ENCODE results near the gene DSN1.
A peak's percentile ranks its signal among the peaks of the same experiment; 100 is the strongest.

The DSN1 gene

DNA sequence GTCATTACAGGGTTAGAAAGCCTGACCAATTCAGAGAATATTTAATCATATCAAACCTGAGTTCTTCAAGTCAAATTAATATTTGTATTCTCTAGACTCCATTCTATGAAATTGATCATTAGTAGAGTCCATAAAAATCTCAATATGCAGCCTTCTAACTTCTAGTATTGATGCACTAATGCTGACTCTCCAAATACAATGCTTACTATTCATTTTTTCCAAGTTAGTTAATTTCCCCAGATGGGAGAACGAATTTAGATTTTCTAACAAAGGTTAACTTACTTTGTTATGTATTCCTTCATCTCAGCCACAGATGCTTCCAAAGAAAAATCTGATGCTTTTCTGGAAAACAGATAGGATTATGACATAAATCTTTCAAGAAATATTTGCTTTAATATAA, 15.3 kb downstream of the DSN1 start:
- no peak for DNase-seq (ENCODE audit: low read depth in 2 of 2, low spot score in 1 of 2)

DNA sequence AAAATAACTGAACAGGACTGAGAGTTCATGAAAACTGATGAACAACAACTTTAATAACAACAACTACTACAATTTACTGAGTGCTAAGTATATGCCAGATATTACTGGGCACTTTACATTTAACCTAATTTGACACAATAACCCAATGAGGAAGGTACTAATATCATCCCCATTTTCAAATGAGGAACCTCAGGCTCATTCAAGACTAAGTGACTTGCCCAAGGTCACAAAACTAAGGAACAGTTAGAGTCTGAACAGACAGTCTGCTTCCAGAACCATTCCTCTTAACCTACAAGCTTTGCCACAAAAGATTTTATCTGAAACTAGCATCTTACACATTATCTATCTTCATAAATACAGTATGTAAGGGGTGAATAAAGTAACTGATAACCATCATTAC, 17.1 kb downstream of the DSN1 start:
- no peak for DNase-seq (ENCODE audit: low read depth in 2 of 2, low spot score in 1 of 2)

DNA sequence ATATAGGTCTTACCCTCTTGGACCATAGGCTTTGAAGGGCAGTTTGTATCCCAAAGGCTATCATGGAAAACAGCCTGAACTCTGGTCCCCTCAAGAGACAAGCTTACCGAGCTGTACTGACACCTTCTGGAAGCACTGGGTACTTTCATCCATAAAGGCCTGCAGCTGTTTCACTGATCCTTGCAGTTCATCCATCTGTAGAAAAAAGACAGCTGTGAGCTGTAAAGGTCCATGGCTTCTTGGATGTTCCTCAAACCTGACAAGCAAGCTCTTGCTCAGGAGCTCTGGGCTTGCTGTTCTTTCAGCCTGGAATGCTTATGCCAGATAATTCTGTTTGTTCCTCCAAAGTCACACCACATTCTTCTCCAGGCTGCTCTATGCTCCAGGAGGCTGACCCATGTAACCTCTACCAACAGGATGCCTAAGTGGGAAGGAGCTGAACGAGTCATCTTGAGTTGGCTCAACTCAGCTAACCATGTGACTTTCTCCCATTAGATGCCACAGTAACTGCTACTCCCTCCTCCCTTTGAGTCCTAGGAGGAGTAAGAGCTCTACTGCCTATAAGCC, 18.8 kb downstream of the DSN1 start:
- DNase-seq (ENCODE audit: low read depth in 2 of 2, low spot score in 1 of 2), result no peak

DNA sequence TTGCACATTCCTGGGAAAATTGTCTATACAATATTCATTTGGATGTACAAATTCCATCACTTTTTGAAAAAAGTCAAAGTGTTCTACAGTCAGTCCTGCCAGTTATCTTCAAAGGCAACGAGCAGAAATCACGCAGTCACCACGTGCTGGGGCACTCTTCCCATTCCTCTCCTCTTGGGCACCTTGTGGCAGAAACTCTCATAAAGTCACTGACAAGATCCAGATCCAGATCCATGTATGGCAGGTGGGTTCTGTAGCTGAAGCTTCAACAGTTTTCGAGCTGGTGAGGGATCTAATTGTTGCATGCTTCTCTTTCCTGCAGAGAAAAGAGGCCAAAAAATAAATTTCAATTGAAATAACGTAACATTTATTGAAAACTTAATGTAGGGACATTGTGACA, 21.0 kb downstream of the DSN1 start:
- no peak for DNase-seq (ENCODE audit: low read depth in 2 of 2, low spot score in 1 of 2)

DNA sequence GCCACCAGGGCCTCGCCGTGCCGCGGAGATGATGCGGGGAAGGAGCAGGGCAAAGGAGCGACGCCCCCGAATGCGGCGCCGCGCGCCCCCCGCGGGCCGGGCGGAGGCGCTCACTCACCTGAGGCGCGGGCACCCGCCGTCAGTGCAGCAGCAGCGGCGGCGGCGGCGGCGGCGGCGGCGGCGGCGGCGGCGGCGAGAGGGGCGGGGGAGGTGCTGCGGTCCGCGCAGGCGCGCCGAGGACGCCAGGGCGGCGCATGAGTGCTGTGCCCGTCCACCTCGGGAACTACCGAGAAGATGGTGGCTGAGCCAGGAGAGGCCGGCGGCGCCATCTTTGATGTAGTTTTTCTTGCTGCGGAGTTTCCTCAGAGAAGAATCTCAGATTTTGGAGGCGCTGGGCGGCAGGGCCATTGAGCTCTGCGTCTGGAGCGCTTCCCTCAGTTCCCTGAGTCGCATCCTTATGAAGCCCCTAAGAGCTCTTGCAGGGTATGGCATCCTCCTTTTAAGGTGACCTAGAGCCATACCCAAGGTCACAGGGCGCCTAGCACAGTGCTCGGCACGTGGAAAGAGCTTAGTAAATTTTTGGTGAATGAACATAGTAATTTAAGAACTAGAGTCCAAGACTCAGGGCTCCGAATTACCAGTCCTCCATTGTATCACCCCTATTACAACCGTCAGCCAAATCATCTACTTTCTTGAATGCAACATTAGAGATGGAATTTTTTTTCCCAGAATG, 27.5 kb downstream of the DSN1 start, which contains the start of gene NDRG3:
NDRG3 (minus strand) TSS at position 164 of the 733 bp plus-strand sequence. CDS start 24,355 bp downstream, outside the sequence.
- peak; percentile 82 to 84 for DNase-seq (ENCODE audit: low read depth in 2 of 2, low spot score in 1 of 2)

DNA sequence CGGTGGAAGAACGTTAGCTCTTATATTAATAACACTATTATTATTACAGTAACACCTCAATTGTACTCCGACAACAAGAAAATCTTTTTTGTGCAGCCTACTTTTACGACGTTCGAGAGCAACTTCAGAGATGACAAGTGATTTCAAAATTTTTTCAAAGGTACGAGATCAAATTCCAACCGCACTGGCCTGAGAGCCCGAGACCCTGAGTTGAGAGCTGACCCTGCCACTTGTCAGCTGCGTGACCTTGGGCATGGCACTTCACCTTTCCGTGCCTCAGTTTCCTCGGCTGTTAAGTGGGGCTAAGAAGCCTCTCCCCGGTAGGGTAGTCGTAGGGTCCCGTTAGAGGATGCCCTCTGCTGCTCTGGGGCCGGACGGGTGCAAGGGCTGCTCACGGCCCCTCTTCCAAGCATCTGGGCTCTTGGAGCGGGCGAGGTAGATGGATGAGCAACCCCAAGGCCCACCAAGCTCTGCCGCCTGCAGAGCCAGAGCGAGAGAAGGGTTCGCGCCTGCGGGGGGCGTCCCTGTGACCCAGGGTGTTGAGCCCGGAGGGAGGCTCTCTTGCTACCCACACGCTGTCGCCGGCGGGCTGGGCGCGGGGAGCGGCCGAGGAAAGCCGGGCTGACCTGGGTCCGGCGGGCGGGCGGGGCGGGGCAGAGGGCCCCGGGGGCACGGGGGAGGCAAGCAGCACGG, 28.2 kb downstream of the DSN1 start:
- no peak for DNase-seq (ENCODE audit: low read depth in 2 of 2, low spot score in 1 of 2)

- DNase-seq (ENCODE audit: low read depth in 2 of 2, low spot score in 1 of 2), result no peak
Observed at GRCh38 chr20:36744764-36745191, 28.8 kb downstream of the DSN1 start.

DNA sequence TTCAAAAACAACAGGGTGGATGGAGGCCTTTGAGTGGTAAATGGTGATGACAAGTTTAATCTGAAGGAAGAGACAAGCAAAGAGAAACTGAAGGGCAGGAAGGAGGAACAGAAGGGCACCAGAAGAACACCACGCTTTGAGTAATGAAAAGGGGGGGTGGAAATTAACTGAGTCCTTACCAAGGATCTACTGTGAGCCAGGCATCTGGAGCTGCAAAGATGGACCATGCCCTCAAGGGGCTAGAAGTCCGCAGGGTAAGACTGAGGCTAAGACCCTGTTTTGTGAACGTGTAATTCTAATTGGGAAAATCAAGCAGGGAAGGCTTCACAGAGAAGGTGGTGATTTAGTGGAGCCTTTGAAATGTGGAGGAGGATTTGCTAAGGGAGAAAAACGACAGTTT, 29.3 kb downstream of the DSN1 start:
- DNase-seq (ENCODE audit: low read depth in 2 of 2, low spot score in 1 of 2), result no peak

GRCh38 chr20:36742558-36742957, 31.0 kb downstream of the DSN1 start:
- no peak for DNase-seq (ENCODE audit: low read depth in 2 of 2, low spot score in 1 of 2)

DNA sequence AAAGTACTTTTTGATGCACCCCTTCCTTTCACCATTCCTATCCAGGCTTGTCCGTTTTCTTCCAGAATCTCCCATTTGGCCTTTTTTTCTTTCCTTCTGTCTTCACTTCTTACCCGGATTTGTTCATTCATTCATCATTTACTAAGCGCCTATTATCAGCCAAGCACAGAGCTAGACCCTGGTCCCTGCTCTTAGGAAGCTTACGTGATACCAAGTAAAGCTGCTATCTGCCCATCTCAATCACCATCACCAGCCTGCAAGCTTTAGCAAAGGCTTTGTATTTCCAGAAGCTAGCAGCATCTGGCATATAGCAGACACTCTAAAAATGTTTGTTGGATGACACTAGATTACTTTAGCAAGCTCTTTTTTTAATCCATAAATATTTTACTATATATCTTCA, 32.5 kb downstream of the DSN1 start:
- no peak for DNase-seq (ENCODE audit: low read depth in 2 of 2, low spot score in 1 of 2)

DNA sequence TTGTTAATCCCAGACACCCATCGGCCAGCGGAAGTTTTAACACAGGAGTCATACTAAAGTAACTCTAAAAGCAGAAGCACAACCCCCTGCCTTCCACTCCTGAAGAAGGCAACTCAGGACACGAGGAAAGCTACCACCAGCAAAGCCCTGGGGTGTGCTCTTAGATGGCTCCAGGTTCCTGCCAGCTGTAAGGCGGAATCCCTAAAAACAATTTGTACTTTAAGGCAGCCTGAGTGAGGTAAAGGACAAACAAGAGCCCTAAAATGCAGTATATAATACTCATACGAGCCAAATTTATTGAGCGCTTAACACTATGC, 36.4 kb downstream of the DSN1 start:
- no peak for DNase-seq (ENCODE audit: low read depth in 2 of 2, low spot score in 1 of 2)

DNA sequence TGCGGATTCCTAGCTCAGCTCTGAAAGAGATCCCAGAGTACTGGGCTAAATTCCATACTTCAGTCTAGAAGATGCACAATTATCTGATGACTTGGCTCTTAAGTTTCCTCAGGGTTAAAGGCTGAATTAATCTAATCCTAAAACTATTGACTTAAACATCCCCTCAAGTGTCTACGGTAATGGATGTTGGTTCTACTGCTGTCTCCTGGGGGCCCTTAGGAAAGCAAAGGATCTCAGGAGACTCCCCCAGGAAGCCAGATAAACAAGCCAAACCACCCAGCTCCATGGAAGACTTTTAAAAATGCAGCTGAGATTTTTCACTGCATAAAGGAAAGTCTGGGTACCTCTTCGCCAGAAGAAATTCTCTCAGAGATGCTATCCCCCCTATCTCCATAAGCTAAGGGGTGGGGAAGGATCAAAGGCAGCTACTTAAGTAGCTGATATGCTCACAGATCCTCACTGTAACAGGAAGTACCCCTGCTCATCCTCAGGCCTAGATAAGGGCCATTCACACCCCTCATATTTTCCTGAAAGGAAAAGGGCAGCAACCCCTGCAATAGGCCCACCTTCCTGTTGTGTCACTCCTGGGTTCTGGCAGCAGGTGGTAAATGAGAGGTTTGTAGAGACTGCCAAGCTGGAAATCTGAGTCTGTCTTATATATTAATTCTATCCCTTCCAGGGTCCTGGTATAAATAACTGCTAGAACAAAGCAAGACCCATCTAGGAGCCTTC, 36.9 kb downstream of the DSN1 start:
- DNase-seq (ENCODE audit: low read depth in 2 of 2, low spot score in 1 of 2), result no peak

- no peak for DNase-seq (ENCODE audit: low read depth in 2 of 2, low spot score in 1 of 2)
Observed at GRCh38 chr20:36732456-36732855, 41.1 kb downstream of the DSN1 start.

DNA sequence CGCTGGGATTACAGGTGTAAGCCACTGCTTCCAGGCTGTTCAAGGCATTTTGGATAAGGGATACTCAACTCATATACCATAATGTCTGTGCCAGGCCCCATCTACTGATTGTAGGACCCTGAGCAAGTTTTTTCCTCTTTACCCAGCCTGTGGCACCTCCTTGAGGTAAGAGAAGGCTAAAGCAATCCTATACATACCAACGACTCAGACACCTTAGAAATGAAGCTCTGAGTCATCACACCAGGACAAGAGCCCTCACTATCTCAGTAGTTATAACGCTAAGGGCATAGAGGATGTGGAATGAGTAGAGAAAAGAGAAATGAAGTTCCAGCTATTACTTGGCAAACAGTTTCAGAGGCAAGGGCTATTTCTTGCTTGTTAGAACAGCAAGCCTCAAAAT, 44.6 kb downstream of the DSN1 start:
- DNase-seq (ENCODE audit: low read depth in 2 of 2, low spot score in 1 of 2), result no peak

DNA sequence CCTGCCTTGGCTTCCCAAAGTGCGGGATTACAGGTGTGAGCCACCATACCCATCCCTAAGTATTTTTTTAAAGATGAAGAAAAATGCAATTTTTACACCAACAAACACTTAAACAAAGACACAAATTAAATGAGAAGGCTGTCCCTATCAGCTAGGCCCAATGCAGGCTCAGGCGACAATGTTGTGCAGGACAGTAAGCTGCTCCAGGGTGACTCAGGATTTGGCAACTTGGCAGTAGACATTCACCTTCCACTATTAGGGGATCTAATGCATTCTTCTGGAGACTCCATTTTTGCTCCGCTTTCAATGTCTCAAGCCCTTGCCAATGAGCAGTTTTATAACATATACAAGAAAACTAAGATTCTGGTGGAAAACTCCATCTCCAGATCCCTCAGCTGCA, 47.4 kb downstream of the DSN1 start:
- no peak for DNase-seq (ENCODE audit: low read depth in 2 of 2, low spot score in 1 of 2)

- no peak for DNase-seq (ENCODE audit: low read depth in 2 of 2, low spot score in 1 of 2)
Observed at GRCh38 chr20:36720510-36720909, 53.1 kb downstream of the DSN1 start.

DNA sequence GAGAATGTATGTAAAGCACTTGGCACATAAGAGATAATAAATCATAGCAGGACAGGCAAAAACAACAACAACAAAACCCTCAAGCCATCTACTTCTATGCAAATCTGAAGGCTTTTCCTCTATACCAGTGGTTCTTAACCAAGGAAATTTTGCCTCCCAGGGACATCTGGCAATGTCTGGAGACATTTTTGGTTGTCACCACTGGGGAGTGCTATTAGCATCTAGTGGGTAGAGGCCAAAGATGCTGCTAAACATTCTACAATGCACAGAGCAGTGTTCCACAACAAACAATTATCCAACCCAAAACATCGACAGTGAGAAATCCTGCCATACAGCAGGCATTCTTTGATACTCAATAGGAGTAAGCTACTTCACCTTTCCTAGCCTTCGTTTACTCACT, 55.9 kb downstream of the DSN1 start:
- no peak for DNase-seq (ENCODE audit: low read depth in 2 of 2, low spot score in 1 of 2)

GRCh38 chr20:36717021-36717420, 56.5 kb downstream of the DSN1 start:
- DNase-seq (ENCODE audit: low read depth in 2 of 2, low spot score in 1 of 2), result no peak

GRCh38 chr20:36712775-36713174, 60.8 kb downstream of the DSN1 start:
- DNase-seq (ENCODE audit: low read depth in 2 of 2, low spot score in 1 of 2), result no peak

GRCh38 chr20:36709126-36709525, 64.4 kb downstream of the DSN1 start:
- no peak for DNase-seq (ENCODE audit: low read depth in 2 of 2, low spot score in 1 of 2)

DNA sequence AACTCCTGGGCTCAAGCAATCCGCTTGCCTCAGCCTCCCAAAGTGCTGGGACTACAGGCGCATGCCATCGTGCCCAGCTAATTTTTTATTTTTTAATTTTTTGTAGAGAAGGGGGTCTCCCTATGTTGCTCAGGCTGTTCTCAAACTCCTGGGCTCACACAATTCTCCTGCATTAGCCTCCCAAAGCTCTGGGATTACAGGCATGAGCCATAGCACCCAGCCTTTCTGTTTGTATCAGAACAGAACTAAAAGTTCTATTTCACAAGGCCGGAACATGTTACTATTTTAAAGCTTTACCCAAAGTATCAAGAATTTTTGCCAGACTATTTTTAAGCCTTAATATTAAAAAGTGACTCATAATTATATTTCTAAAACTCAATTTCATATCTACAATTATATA, 70.0 kb downstream of the DSN1 start:
- no peak for DNase-seq (ENCODE audit: low read depth in 2 of 2, low spot score in 1 of 2)

Measured in stimulated activated CD8-positive, alpha-beta memory T cell treated with anti-CD3 and anti-CD28 coated beads, Interleukin-4, amount 100 ng/mL, for 4 hours (primary cell).